Measurements from ENCODE around the gene CFHR1.

DNA sequence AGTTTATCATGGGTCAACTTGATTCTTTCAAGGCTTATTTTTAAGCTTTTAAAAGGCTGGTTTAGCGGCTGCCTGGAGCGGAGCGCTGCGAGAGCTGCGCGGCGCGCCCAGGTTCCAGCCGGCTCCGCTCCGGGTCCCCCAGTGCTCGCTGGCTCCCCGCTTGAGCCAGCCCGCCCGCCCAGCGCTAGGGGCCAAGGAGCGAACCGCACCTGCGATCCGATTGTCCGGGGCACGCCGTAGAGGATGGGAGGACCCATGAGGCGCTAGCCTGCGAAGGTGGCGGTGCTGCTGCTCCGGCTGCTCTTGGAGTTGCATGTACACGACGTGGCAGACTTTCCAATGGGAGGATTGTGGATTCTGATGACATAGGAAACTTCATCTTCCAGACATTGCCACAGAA lies 58.4 kb downstream of the CFHR1 start:
- TF ChIP-seq EZH2 (IDR thresholded peaks at IDR 0.05; ENCODE audit: low read depth), result no peak
- TF ChIP-seq, protein P1, sequence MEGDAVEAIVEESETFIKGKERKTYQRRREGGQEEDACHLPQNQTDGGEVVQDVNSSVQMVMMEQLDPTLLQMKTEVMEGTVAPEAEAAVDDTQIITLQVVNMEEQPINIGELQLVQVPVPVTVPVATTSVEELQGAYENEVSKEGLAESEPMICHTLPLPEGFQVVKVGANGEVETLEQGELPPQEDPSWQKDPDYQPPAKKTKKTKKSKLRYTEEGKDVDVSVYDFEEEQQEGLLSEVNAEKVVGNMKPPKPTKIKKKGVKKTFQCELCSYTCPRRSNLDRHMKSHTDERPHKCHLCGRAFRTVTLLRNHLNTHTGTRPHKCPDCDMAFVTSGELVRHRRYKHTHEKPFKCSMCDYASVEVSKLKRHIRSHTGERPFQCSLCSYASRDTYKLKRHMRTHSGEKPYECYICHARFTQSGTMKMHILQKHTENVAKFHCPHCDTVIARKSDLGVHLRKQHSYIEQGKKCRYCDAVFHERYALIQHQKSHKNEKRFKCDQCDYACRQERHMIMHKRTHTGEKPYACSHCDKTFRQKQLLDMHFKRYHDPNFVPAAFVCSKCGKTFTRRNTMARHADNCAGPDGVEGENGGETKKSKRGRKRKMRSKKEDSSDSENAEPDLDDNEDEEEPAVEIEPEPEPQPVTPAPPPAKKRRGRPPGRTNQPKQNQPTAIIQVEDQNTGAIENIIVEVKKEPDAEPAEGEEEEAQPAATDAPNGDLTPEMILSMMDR (conservative IDR thresholded peaks at IDR 0.05), result no peak
